AG09309 (cell line): Measurements from ENCODE around the gene CEP250.
A peak's percentile ranks its signal among the peaks of the same experiment; 100 is the strongest.

ENCODE experiments used
- DNase-seq: peaks from one replicate; pipeline ENCODE4 v3.0.0-alpha.2; 2010; ENCODE audit warnings: low read depth
- H3K4me3 ChIP-seq: 2 replicates; pipeline ENCODE4 v1.5.1; 2011; ENCODE audit warnings: mild to moderate bottlenecking, low read depth, low read length, moderate library complexity; ENCODE audit not compliant: control insufficient read depth
- CTCF ChIP-seq: IDR thresholded peaks from 2 replicates; pipeline ENCODE4 v1.5.1; 2011; ENCODE audit warnings: mild to moderate bottlenecking, low read depth, low read length, inconsistent platforms; ENCODE audit not compliant: insufficient read depth, control insufficient read depth; ENCODE audit errors: missing control alignments

The CEP250 gene

GRCh38 chr20:35476288-35476687, 20.9 kb downstream of the CEP250 start:
- DNase-seq: no peak
- no peak for TF ChIP-seq CTCF
- H3K4me3 ChIP-seq: no peak overlapping the region

GRCh38 chr20:35478804-35479472, 23.5 kb downstream of the CEP250 start:
- no peak for DNase-seq

GRCh38 chr20:35479798-35480197, 24.4 kb downstream of the CEP250 start:
- H3K4me3 ChIP-seq: no peak overlapping the region
- no peak for DNase-seq
- TF ChIP-seq CTCF: no peak

More at GRCh38 chr20:35478804-35479472, 23.5 kb downstream of the CEP250 start:
- no peak overlapping the region for H3K4me3 ChIP-seq
- peak; percentile 16 for TF ChIP-seq CTCF

- H3K4me3 ChIP-seq: no peak overlapping the region
- TF ChIP-seq CTCF: no peak
- DNase-seq: no peak
Measured at GRCh38 chr20:35487479-35487878, 32.1 kb downstream of the CEP250 start.

- no peak overlapping the region for H3K4me3 ChIP-seq
- no peak for DNase-seq
- no peak for TF ChIP-seq CTCF
Measured at GRCh38 chr20:35489717-35490116, 34.3 kb downstream of the CEP250 start.

- no peak overlapping the region for H3K4me3 ChIP-seq
- no peak for DNase-seq
- TF ChIP-seq CTCF: no peak
Measured at GRCh38 chr20:35490736-35491181, 35.4 kb downstream of the CEP250 start.
